ENCODE data around the gene WDFY4. TPM values are rescaled to one million over a fixed set of nuclear protein-coding genes. Genes with fewer than 3 reads are reported as not detected.

WDFY4 gene
- polyA plus RNA-seq, 2 of the 4 experiments (the other 2 are of a cell fraction) = not detected

- no peak overlapping the region for H3K27ac ChIP-seq
- H3K4me1 ChIP-seq = no peaks in the 10 kb centered on the region
- ATAC-seq = no peak
- H3K4me2 ChIP-seq = no peak overlapping the region
- DNase-seq (ENCODE audit: low read depth in 1 of 2, low spot score in 1 of 2) = no peak
- POLR2A ChIA-PET = no interaction called here
- no peak for TF ChIP-seq ESRRA (IDR thresholded peaks at IDR 0.05; ENCODE audit: borderline replicate concordance, low read length)
- TF ChIP-seq TP53 (CRISPR knock-in tag; IDR thresholded peaks at IDR 0.05) = no peak
- no peak for TF ChIP-seq HES2 (IDR thresholded peaks at IDR 0.05)
- no peak for TF ChIP-seq HMGXB4 (CRISPR knock-in tag; IDR thresholded peaks at IDR 0.05; ENCODE audit: borderline replicate concordance)
- no peak for TF ChIP-seq EHF (CRISPR knock-in tag; IDR thresholded peaks at IDR 0.05)
- no peak for TF ChIP-seq MAZ (IDR thresholded peaks at IDR 0.05; ENCODE audit: borderline replicate concordance, low read depth, low read length)
- no peak for TF ChIP-seq RCOR1 (IDR thresholded peaks at IDR 0.05; ENCODE audit: low read depth, low read length)
- no peak for TF ChIP-seq POLR2AphosphoS2 (conservative IDR thresholded peaks at IDR 0.05; ENCODE audit: low read length)
- no peak for TF ChIP-seq KDM5A (IDR thresholded peaks at IDR 0.05)
- no peak for TF ChIP-seq FOXS1 (CRISPR knock-in tag; IDR thresholded peaks at IDR 0.05)
- no peak for TF ChIP-seq NPAS2 (CRISPR knock-in tag; IDR thresholded peaks at IDR 0.05; ENCODE audit: borderline replicate concordance)
- TF ChIP-seq ZNF302 (CRISPR knock-in tag; IDR thresholded peaks at IDR 0.05) = no peak
- no peak for TF ChIP-seq ZSCAN20 (CRISPR knock-in tag; IDR thresholded peaks at IDR 0.05)
- TF ChIP-seq HOXB5 (CRISPR knock-in tag; IDR thresholded peaks at IDR 0.05) = no peak
- no peak for TF ChIP-seq MAFK (IDR thresholded peaks at IDR 0.05; ENCODE audit: partially characterized antibody)
- no peak for TF ChIP-seq NR3C1 (IDR thresholded peaks at IDR 0.05)
- TF ChIP-seq BHLHE40 (IDR thresholded peaks at IDR 0.05; ENCODE audit: low read depth, low read length) = no peak
- no peak for TF ChIP-seq RFX5 (IDR thresholded peaks at IDR 0.05)
- no peak for TF ChIP-seq CHD4 (IDR thresholded peaks at IDR 0.05; ENCODE audit: borderline replicate concordance)
- no peak for FAIRE-seq
- H3K4me3 ChIP-seq = no peak overlapping the region
- 8% methylated on average over 3 of the region's 3 CpGs for WGBS (ENCODE audit: missing lambda C conversion rate)
- H3K9me3 ChIP-seq = no peaks in the 10 kb centered on the region
- CTCF ChIA-PET = no interaction called here
These were observed 129.2 kb downstream of the WDFY4 start for GRCh38 chr10:48813825-48814224.

GRCh38 chr10:48814933-48815332 lies 130.3 kb downstream of the WDFY4 start:
- no peak for DNase-seq (ENCODE audit: low read depth in 1 of 2, low spot score in 1 of 2)

More at GRCh38 chr10:48814933-48815332, 130.3 kb downstream of the WDFY4 start:
- no peak overlapping the region for H3K27ac ChIP-seq
- CTCF ChIA-PET = no interaction called here
- H3K9me3 ChIP-seq = no peaks in the 10 kb centered on the region
- POLR2A ChIA-PET = no interaction called here
- H3K4me2 ChIP-seq = no peak overlapping the region
- no peaks in the 10 kb centered on the region for H3K4me1 ChIP-seq
- FAIRE-seq (no peak), ATAC-seq (no peak)
- TF ChIP-seq NPAS2 (CRISPR knock-in tag; IDR thresholded peaks at IDR 0.05; ENCODE audit: borderline replicate concordance) (no peak), FOSB (CRISPR knock-in tag; IDR thresholded peaks at IDR 0.05) (no peak), PBX3 (IDR thresholded peaks at IDR 0.05) (no peak), HOXA7 (CRISPR knock-in tag; IDR thresholded peaks at IDR 0.05) (no peak), BHLHE40 (IDR thresholded peaks at IDR 0.05; ENCODE audit: low read depth, low read length) (no peak), SREBF2 (IDR thresholded peaks at IDR 0.05) (no peak), NR3C1 (IDR thresholded peaks at IDR 0.05) (no peak), ZNF302 (CRISPR knock-in tag; IDR thresholded peaks at IDR 0.05) (no peak), HES2 (IDR thresholded peaks at IDR 0.05) (no peak), POLR2AphosphoS2 (conservative IDR thresholded peaks at IDR 0.05; ENCODE audit: low read length) (no peak), CBX8 (IDR thresholded peaks at IDR 0.05) (no peak), MAFK (IDR thresholded peaks at IDR 0.05; ENCODE audit: partially characterized antibody) (no peak), MAX (IDR thresholded peaks at IDR 0.05) (no peak), NFE2L2 (conservative IDR thresholded peaks at IDR 0.05; ENCODE audit: low read length) (no peak)
- WGBS (ENCODE audit: missing lambda C conversion rate) = 0% methylated on average over 1 of the region's 1 CpG
- H3K4me3 ChIP-seq = no peak overlapping the region
